Naive B cell (primary cell): ENCODE measurements around the gene GAK. TPM values are rescaled to one million over a fixed set of nuclear protein-coding genes. Genes with fewer than 3 reads are reported as not detected.

Source experiments
- ATAC-seq, 2 donors: fragments of 150-1000 bp; cut with Tn5 transposase; 2 replicates each; pipeline ENCODE4 v1.10.0; 2021; ENCODE audit warnings: low read depth in 2 of 2, mild to moderate bottlenecking in 2 of 2, moderate library complexity in 2 of 2
- DNase-seq: peaks from one replicate; pipeline ENCODE4 v3.0.0; 2022
- H3K27ac Mint-ChIP-seq, 6 donors: one replicate each; pipeline ENCODE4 v1.8.0; 2020 to 2022; ENCODE audit warnings: mild to moderate bottlenecking in 6 of 6, mixed read lengths in 6 of 6, moderate library complexity in 5 of 6, inconsistent platforms in 2 of 6
- H3K27me3 Mint-ChIP-seq, 3 donors: one replicate each; pipeline ENCODE4 v1.8.0; 2021 to 2022; ENCODE audit warnings: mixed read lengths in 3 of 3, mild to moderate bottlenecking in 1 of 3
- H3K36me3 Mint-ChIP-seq, 2 donors: one replicate each; pipeline ENCODE4 v1.8.0; 2020 to 2022; ENCODE audit warnings: mixed read lengths in 2 of 2, inconsistent platforms in 1 of 2, mild to moderate bottlenecking in 1 of 2
- H3K4me1 Mint-ChIP-seq, 3 donors: one replicate each; pipeline ENCODE4 v1.8.0; 2020 to 2022; ENCODE audit warnings: mixed read lengths in 3 of 3, inconsistent platforms in 1 of 3, mild to moderate bottlenecking in 1 of 3, moderate library complexity in 1 of 3
- H3K4me3 Mint-ChIP-seq, 8 donors: one replicate each; pipeline ENCODE4 v1.8.0; 2020 to 2022; ENCODE audit warnings: mild to moderate bottlenecking in 8 of 8, mixed read lengths in 8 of 8, moderate library complexity in 8 of 8, inconsistent platforms in 2 of 8
- H3K9me3 Mint-ChIP-seq, 7 donors: one replicate each; pipeline ENCODE4 v1.8.0; 2020 to 2022; ENCODE audit warnings: mixed read lengths in 7 of 7, mild to moderate bottlenecking in 5 of 7, inconsistent platforms in 2 of 7, moderate library complexity in 1 of 7
- polyA plus RNA-seq, 6 donors: library from polyadenylated mRNA; unstranded; fragments of 300-500 nt; fragmentation: Illumina TruSeq; gene quantifications; one replicate each; pipeline ENCODE4 v1.2.3, GENCODE V29; 2021; ENCODE audit warnings: low read depth in 6 of 6

Gene GAK
- polyA plus RNA-seq, 6 donors from 2014 or later, result 28.5 to 71.3 (median 48.1) TPM

DNA sequence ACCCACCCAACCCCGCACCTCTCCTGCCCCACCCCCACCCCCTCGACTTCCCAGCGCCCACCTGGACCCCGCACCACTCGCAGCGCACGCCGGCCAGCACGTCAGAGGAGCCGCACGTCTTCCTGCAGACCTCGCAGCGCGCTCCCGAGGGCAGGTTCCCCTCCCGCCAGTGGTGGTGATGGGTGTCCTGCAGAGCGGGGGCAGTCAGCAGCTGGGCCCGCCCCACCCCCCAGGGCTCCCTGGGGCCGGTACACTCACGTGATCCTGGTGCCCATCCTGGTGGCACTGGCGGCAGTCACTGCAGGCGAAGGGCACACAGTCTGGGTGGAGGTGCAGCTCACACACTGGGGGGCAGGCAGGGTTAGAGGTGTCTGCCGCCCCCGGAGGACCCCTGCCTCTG, 36.1 kb upstream of the GAK start:
- H3K4me3 Mint-ChIP-seq, result peak overlapping the region in 1 of 8 donors; percentile 45
- H3K9me3 Mint-ChIP-seq, result no peaks in the 10 kb centered on the region
- peaks cover 2 to 10% (median 4%) of the 10 kb centered on the region in 3 donors for H3K4me1 Mint-ChIP-seq
- ATAC-seq (no peak), DNase-seq (no peak)
- H3K27me3 Mint-ChIP-seq, result no peaks in the 10 kb centered on the region
- no peaks in the 10 kb centered on the region for H3K36me3 Mint-ChIP-seq
- H3K27ac Mint-ChIP-seq, result peak overlapping the region in 1 of 6 donors; percentile 59

DNA sequence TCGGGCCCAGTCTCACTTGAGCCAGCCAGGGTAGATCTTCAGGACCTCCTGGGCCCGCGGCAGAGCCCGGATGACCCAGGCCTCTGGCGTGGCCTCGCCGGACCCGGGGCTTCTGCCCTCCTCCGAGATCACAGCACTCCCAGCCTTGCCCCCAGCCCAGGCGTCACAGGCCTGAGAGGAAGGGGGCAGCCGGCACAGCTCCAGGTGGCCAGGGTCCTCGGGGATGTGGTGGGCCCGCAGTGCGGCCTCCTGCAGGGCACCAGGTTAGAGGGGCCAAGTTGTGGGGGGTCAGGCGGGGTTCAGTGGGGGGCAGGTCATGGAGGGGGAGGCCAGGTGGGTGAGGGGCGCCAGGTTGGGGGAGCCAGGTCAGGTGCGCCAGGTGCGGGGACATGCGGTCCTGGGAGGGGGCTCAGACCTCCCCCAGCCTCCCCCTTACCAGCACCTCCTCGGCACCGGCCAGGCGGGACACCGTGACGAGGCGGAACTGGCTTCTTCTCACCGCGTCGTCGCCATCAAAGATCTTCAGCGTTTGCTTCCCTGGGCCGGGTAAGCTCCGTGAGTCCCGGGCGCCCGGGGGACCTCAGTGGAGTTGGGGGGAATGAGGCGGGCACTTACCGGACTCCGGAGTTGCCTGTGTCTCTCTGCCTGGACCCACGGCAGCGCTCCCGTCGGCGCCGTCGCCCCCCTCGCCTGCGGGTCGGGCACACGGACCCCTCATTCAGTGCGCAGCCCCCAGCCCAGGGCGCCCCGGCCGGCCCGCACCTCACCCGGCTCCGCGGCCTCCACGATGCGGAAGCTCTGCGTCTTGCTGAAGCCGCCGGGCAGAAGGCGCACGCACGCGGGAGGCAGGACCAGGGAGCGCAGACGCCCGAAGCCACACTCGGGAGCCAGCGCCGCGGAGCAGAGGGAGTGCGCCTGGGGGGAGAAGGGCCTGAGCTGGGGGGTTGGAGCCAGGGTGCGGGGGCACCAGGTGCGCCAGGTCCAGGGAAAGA, 35.3 kb upstream of the GAK start:
- H3K4me1 Mint-ChIP-seq, result peaks cover 2 to 10% (median 4%) of the 10 kb centered on the region in 3 donors
- peak overlapping the region in 2 of 8 donors; percentile 44 to 45 for H3K4me3 Mint-ChIP-seq
- no peaks in the 10 kb centered on the region for H3K36me3 Mint-ChIP-seq
- H3K27me3 Mint-ChIP-seq, result no peaks in the 10 kb centered on the region
- DNase-seq (no peak), ATAC-seq (peak; percentile 12 to 39)
- H3K27ac Mint-ChIP-seq, result no peak overlapping the region
- no peaks in the 10 kb centered on the region for H3K9me3 Mint-ChIP-seq

DNA sequence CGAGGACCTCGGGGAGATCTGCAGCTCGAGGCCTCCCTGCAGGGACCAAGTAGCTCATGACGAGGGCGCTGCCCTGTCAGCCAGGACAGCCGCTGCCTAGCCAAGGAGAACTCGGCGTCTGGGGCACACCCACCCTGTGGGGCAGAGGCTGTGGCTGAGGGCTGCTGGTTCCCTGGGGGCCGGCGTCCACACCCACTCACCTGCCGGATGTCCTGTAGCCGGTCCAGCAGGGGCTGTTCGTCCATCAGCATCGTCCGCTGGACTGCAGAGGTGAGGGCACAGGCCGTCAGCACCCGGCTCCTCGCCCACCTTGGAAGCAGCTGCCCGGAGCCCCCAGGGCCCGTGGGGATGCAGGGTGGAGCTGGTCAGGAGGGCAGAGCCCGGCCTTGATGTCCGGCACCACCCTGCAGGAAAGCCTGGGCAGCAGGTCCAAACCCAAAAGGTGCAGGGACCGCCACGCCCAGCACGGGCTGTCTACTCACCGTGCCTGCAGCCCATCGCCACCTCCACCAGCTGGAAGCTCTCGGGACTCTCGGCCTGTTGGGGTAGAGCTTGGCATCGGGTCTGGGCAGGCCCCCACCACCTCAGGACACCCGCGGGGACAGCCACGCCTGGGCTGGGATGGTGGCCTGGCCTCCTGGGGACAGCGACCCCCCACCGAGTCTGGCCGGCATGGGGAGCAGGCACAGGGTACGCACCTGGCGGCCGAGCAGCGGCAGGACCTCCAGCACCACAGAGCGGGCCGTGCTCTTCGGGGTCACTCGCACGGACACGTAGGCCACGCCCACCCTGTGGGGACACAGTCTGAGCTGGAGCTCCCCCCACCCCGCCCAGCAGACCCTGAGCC, 34.4 kb upstream of the GAK start:
- ATAC-seq (no peak), DNase-seq (no peak)
- Mint-ChIP-seq H3K4me3 (no peak overlapping the region), H3K4me1 (peaks cover 2 to 9% (median 4%) of the 10 kb centered on the region in 3 donors), H3K36me3 (no peaks in the 10 kb centered on the region), H3K27ac (no peak overlapping the region), H3K9me3 (no peaks in the 10 kb centered on the region), H3K27me3 (no peaks in the 10 kb centered on the region)

DNA sequence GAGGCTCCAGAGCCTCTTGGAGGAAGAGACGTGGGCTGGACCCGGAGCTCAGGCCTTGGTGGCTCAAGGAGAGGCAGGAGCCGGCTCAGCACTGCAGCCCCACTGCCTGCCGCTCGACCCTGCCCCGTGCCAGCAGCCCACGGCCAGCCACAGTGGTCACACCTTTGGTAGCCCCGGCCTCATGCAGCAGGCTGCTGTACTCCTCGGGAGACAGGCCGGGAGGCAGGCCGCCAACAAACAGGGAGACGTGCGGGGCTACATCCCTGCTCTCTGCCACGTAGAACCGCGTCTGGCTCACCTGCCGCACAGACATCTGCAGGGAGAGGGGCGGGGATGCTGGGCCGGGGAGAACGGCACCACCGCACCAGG, 33.6 kb upstream of the GAK start:
- DNase-seq (no peak), ATAC-seq (no peak)
- H3K9me3 Mint-ChIP-seq, result no peaks in the 10 kb centered on the region
- H3K4me1 Mint-ChIP-seq, result peaks cover 0 to 4% (median 4%) of the 10 kb centered on the region in 3 donors
- H3K27ac Mint-ChIP-seq, result no peak overlapping the region
- H3K27me3 Mint-ChIP-seq, result no peaks in the 10 kb centered on the region
- H3K4me3 Mint-ChIP-seq, result peak overlapping the region in 1 of 8 donors; percentile 61
- H3K36me3 Mint-ChIP-seq, result no peaks in the 10 kb centered on the region

DNA sequence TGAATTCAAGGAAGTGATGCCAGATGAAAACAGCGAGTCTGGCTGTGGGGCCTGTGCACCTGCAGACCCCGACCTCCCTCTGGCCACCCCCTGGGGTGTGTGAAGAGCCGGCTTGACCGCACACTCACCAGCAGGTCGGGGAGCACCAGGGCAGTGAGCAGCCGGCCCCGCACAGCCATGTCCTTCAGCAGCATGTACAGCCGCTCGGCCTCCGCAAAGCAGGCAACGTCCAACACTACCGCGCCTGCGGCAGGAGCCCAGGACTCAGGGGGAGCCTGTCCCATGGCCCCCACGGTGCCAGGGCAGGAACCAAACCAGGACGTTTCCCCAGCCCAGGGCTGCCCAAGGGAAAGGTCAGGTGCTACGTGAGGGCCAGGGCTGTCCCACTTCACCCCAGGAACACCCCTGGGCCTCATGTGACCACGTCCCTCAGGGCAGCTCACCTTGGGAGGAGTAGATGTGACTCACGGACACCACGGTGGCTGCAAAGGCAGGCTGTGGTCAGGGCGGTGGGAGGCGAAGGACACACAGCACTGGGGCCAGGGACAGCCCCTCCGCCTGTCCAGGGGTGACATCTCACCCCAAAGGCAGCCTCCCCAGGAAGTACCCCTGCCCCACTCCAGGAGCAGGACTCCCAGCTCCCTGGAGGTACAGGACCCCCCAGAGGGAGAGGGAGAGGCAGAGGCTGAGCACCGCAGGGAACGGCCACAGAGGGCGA, 33.1 kb upstream of the GAK start:
- Mint-ChIP-seq H3K27ac (no peak overlapping the region), H3K9me3 (no peaks in the 10 kb centered on the region), H3K36me3 (no peaks in the 10 kb centered on the region), H3K4me3 (no peak overlapping the region), H3K4me1 (no peaks in the 10 kb centered on the region), H3K27me3 (no peaks in the 10 kb centered on the region)
- DNase-seq (no peak), ATAC-seq (no peak)

DNA sequence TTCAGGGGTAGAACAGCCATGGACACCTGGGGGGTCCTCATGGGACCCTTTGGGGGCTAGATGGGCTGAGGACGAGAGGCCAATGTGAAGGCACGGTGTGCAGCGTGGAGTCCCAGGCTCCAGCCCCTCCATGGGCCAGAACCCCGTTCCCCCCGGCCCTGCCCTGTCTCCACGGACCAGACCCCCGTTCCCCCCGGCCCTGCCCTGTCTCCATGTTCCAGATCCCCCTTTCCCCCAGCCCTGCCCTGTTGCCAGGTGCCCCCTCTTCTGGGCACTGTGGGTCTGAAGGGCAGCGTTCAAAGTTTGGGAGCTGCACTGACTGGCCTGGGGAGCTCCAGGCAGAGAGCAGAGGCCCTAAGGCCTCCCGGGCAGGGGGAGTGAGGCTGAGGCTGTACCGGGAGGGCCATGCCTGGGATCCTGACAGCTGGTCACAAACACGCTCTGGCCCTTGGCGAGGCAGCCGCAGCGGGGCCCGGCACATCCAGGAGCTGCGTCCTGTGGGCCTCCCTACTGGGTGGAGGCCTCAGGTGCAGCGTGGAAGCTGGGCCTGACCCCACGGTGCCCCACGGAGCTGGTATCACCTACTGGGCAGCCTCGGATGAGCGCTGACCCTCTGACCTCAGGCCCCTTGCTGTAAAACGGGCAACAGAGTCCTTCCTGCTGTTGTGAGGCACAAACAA, 32.4 kb upstream of the GAK start:
- DNase-seq, result no peak
- H3K9me3 Mint-ChIP-seq, result no peaks in the 10 kb centered on the region
- no peaks in the 10 kb centered on the region for H3K36me3 Mint-ChIP-seq

DNA sequence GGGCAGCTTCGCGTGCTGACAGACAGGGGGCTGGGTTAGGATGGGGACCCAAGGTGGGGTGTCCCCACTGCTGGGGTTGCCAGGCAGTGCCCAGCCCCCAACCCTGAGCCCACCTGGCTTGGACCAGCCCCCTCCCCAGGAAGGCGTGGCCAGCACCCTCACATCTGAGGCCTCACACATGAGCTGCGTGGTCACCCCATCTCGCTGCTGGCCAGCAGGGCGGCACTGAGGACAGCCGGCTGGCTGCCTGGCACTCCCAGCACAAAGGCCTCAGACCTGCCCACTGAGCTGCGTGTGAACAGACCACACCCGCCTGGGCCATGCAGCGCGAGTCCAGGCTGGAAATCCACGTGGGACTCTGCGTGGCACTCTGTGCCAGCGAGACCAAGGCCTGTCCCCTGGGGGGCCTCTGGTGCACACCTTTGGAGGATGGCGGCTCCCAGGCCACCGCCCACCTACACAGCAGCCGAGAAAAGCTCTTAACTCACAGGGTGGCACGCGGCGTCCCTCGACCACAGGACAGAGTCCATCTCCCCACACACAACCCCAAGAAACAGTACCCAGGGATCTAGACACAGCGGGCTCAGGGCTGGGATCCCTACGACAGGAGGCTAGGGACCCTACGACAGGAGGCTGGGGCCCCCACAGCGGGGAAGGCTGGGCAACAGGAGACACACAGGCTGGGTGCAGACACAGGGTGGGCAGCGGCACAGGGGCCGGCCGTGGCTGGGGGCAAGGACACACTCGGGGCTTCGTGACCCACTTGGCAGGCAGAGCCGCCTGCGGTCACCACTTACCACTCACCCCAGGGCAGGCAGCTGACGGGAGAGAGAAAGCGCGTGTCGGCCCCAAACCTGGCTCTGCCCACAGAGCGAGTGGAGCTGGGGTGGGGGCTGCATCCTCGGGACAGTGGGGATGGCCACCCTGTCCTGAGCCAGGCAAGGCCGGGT, 31.4 kb upstream of the GAK start:
- no peak for ATAC-seq
- Mint-ChIP-seq H3K27me3 (no peaks in the 10 kb centered on the region), H3K9me3 (no peaks in the 10 kb centered on the region), H3K27ac (no peak overlapping the region), H3K4me3 (no peak overlapping the region), H3K4me1 (no peaks in the 10 kb centered on the region), H3K36me3 (no peaks in the 10 kb centered on the region)
- DNase-seq, result no peak

More for the DNA sequence above, 32.4 kb upstream of the GAK start:
- no peaks in the 10 kb centered on the region for H3K27me3 Mint-ChIP-seq
- H3K4me3 Mint-ChIP-seq, result no peak overlapping the region
- no peak overlapping the region for H3K27ac Mint-ChIP-seq
- no peak for ATAC-seq
- H3K4me1 Mint-ChIP-seq, result no peaks in the 10 kb centered on the region

DNA sequence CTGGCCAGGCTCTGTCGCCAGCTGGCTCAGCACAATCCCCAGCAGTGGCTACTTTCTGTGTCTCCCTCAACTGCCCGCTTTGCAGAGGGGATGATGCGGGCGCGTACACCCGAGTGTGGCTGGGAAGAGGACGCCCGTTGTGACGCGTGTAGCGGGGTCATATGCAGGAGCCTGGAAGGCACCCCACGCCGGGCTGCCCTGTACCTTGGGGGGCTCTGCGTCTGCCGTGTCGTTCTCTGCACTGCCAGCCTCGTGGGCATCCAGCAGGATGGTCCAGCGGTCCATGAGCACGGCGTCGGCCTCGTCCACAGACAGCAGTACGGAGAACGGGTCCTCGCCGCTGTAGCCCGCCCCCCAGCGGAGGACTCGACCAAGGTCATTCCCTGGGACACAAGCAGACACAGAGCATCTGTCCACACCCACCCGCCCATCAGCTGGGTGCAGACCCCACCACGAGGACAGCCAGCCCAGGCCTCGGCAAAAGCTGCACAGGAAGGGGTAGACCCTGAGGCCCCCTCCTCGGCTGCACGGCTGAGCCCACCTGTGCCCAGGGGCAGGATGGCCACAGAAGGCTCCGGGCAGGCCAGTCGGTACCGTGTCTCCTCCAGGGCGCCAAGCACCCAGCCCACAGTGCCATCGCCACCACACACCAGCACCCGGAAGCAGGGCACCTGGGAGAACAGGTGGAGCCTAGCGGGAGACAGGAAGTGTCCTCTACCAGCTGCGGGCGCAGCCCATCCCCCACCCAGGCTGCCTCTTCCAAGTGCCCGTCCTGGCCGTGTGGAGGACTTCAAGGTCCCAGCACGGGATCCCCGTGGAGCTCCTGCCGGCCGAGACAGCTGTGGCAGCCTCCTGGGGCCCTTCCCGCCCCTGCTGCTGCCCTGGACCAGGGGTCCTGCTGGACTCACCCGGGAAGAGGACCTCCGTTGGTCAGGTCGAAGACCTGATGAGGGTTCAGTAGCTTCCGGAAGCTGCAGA, 30.4 kb upstream of the GAK start:
- no peak for DNase-seq
- Mint-ChIP-seq H3K36me3 (no peaks in the 10 kb centered on the region), H3K4me1 (no peaks in the 10 kb centered on the region), H3K27me3 (no peaks in the 10 kb centered on the region), H3K9me3 (no peaks in the 10 kb centered on the region), H3K27ac (no peak overlapping the region), H3K4me3 (no peak overlapping the region)
- ATAC-seq, result no peak

DNA sequence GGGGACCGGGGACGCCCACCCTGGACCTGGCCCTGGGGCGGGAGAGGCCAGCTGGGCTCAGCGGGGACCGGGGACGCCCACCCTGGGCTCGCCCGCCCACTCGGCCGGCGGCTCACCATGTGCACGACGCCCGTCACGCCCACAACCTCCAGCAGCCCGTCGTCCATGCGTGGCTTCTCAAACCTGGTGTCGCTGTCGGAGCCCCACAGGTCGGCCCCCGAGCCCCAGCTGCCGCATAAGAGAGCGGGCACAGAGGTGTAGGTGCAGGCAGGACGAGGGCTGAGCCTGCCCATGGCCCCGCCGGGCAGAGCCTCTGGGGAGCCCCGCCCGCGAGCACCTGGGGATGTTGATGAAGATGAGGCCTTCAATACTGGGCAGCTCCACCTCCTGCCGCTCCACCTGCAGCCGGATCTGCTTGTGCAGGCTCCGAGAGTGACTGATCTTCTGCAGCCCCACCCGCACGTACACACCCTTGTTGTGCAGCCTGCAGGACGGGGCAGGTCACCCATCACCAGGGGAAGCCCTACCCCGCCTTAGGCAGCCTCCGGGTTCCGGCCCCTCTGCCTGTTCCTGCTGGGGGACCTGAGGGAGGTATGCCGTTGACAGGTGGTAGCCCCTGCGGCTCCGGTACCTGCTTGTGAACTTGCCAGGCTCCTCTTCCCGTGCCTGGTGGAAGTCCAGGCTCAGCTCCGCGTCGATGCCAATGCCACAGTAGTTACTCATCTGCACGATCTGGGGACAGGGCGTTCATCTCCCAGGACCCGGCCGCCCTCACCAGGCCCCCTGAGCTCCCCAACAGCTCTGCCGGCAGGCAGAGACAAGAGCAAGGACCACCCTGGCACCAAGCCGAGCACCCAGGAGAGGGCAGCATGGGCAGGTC, 29.5 kb upstream of the GAK start:
- Mint-ChIP-seq H3K4me3 (no peak overlapping the region), H3K27me3 (no peaks in the 10 kb centered on the region), H3K36me3 (peaks cover 0 to 4% of the 10 kb centered on the region in 2 donors), H3K9me3 (no peaks in the 10 kb centered on the region), H3K27ac (no peak overlapping the region), H3K4me1 (peaks cover 0 to 3% (median 2%) of the 10 kb centered on the region in 3 donors)
- peak in 1 of 2 donors; percentile 32 for ATAC-seq
- no peak for DNase-seq

DNA sequence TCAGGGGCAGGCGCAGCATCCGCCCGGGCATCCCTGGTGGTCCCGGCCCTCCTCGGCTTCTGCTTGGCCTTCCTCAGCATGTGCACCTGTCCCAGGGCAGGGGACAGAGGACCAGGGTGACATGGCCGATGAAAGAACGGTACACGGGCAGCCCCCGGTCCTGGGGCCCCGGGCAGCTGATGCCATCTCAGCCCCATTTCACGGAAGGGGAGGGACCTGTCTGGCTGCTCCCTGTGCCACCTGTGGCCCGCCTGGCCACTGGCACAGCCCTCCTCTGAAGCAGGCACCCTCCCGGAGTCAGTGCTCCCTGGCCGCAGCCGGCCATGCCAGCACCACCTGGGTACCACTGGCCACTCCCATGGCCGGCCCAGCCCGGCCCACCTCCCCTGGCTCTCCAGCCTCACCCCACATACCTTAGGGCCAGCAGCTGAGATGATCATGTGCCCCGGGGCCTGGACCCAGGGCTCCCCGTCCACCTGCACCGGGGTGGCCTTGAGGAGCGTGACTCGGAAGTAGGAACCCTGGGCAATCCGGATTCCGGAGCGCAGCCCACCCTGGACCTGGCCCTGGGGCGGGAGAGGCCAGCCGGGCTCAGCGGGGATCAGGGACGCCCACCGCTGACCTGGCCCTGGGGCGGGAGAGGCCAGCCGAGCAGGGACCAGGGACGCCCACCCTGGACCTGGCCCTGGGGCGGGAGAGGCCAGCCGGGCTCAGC, 28.7 kb upstream of the GAK start:
- no peak overlapping the region for H3K27ac Mint-ChIP-seq
- no peaks in the 10 kb centered on the region for H3K9me3 Mint-ChIP-seq
- ATAC-seq, result no peak
- DNase-seq, result no peak
- H3K36me3 Mint-ChIP-seq, result peaks cover 0 to 8% of the 10 kb centered on the region in 2 donors
- H3K4me3 Mint-ChIP-seq, result no peak overlapping the region
- peaks cover 0 to 5% (median 3%) of the 10 kb centered on the region in 3 donors for H3K4me1 Mint-ChIP-seq
- no peaks in the 10 kb centered on the region for H3K27me3 Mint-ChIP-seq
